ENCODE results near the gene AGK.
"Not testable (repeated sequence)": the region's sequence is repeated elsewhere in the genome, so short reads cannot be mapped to it uniquely, and the experiment has no call there.

The AGK gene

DNA sequence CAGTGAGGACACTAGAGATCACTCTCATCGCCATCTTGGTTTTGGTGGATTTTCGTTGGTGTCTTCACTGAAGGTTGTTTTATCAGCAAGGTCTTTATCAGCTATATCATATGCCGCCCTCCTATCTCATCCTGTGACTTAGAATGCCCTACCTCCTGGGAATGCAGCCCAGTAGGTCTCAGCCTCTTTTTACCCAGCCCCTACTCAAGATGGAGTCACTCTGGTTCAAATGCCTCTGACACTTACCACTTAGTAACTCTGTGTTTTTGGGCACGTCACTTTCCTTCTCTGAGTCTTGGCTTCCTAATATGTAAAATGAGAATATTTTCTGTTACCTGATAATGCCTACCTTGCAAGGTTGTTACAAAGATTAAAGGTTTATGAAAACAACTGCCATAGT is 37.7 kb downstream of the AGK start:
- no peak for DNase-seq

- no peak for DNase-seq
These were observed 38.9 kb downstream of the AGK start for GRCh38 chr7:141590071-141590470.

GRCh38 chr7:141590666-141591065 is 39.5 kb downstream of the AGK start:
- no peak for DNase-seq

- DNase-seq: no peak
These were observed 41.9 kb downstream of the AGK start for GRCh38 chr7:141593134-141593533.

DNA sequence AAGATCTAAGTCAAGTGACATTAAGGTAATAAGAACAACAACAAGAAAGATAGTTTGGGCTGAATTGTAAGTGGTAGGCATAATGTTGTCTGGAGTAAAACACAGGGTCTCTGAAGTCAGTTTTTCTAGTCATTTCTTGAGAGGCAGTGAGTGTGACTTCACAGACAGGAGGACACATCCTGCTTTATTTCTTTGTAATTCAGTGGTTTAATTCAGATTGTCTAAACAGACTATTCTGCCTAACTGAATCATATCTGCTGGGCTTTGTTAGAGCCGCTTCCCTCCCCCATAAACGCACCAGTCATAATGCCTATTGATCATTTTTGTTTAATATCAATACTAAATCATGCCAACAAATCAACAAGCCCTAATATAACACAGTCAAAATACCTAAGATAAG is 46.8 kb downstream of the AGK start:
- no peak for DNase-seq

- DNase-seq: no peak
These were observed 47.2 kb downstream of the AGK start for GRCh38 chr7:141598408-141598807.

- no peak for DNase-seq
These were observed 49.2 kb downstream of the AGK start for GRCh38 chr7:141600168-141601006.

DNA sequence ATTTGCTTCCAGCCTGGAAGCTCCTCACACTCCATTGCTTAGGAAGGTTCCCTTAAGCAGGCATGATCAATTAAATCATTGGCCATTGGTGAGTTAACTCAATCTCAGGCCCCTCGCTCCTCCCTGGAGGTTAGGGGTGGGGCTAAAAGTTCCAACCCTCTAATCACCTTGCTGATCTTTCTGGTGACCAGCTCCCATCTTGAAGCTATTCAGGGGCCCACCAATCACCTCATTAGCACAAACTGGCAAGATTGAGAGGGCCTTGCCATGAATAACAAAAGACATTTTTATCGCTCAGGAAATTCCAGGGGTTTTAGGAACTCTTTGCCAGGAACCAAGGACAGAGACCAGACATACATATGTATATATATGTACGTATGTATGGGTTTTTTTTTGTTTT is 58.4 kb downstream of the AGK start:
- no peak for DNase-seq

DNA sequence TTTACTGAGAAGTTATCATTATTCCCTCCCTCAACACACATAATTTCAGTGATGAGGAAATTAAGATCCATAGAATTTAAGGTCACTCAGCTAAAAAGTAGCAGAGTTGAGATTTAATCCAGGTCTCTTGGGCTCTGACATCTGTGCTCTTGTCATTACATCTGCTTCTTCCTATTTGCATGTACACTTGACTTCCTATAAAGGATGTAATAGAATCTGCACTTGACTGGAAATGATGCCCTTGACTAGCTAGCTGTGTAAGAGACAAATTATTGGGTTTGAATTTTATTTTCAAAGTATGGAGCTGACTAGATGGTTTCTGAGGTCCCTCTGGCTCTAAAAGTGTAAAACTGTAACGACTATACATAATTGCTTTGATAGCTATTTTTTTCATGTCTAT is 59.5 kb downstream of the AGK start:
- DNase-seq: no peak

DNA sequence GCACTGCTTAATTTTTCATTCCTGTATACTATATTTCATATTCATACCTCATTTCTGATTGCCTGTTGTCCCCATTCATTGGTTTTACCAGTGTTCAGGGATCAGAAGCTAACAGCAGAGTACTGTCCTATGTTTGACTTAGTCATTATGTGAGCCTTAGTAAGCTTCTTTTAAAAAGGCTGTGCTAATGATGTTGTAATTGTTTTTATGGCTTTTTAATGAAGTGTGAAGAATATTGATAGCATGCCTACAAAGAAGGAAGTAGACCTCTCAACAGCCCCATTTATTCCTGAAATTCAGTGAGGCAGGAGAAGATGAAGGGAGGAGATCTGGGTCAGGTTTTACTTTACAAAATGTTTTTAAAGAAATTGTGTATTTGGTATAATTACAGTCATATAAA is 61.7 kb downstream of the AGK start:
- DNase-seq: no peak

- no peak for DNase-seq
These were observed 66.1 kb downstream of the AGK start for GRCh38 chr7:141617280-141617679.

DNA sequence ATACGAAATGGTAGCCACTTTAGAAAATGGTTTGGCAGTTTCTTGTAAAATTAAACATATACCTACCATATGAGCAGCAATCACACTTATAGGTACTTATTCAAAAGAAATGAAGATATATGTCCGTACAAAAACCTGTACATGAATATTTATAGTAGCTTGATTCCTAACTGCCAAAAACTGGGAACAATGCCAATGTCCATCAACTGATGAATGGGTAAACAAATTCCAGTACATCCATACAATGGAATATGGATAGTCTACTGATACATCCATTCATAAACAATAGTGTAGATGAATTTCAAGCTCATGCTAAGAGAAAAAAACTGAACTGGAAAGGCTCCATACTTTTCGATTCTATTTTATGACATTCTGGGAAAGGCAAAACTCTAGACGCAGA is 68.5 kb downstream of the AGK start:
- no peak for DNase-seq

DNA sequence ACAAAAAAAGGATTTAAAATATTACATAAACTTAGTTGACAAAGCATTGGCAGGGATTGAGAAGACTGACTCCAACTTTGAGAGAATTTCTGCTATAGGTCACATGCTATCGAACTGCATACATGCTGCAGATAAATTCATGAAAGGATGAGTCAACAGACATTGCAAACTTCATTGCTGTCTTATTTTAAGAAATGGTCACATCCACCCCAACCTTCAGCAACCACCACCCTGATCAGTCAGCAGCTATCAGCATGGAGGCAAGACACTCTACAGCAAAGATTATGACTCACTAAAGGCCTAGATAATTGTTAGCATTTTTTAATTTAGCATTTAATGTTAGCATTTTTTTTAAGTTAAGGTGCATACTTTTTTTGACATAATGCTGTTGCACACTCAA is 73.6 kb downstream of the AGK start:
- no peak for DNase-seq

DNA sequence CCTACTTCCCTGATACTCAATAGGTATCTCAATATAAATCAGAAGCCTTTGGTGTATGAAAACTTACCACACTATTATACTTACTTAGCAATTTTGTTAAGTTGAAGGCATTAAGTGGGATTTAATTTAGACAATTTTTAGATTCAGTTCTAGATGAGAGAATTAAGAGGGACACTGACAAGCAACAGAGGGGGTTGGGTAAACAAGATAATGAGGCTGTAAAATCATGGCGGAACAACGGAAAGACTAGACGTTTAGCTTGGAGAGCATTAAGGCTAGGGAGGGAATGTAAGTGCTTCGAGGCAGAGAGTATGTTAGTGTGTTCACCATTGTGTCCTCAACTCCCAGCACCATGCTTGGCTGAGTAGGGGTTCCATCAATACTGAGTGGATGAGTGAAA is 79.4 kb downstream of the AGK start:
- no peak for DNase-seq

DNA sequence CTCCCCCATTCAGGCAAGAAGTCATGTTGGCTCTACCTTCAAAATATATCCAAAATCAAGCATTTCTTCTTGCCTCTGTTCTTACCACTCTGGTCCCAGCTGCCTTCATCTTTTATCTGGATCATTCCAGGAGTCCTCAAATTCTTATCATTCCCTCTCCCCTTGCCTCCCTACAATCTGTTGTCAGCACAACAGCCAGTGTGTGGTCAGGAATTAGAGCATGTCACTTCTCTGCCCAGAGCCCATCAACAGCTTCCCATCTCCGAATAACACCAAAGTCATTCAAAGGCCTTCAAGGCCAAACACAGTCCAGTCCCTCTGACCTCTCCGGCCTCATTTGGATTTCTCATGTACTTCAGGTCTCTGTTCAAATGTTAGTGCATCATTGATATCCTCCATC is 80.3 kb downstream of the AGK start:
- no peak for DNase-seq

GRCh38 chr7:141634065-141634464 is 82.9 kb downstream of the AGK start:
- no peak for DNase-seq

DNA sequence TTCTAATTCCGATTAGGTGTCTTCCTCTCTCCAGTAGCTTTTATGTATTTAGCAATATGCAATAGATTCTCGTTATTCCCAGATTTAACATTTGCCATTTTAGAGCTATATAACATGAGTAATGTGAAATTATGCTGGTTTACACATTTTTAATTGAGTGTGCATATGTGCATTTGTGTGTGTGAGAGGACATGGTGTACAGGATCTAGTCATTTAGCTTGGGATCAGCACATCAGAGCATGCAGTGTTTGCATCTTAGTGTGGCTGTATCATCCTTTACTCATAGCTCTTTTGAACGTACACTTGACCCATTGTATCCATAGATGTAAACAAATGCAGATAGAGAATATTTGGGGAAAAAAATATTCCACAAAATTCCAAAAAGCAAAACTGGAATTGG is 84.8 kb downstream of the AGK start:
- DNase-seq: no peak

DNA sequence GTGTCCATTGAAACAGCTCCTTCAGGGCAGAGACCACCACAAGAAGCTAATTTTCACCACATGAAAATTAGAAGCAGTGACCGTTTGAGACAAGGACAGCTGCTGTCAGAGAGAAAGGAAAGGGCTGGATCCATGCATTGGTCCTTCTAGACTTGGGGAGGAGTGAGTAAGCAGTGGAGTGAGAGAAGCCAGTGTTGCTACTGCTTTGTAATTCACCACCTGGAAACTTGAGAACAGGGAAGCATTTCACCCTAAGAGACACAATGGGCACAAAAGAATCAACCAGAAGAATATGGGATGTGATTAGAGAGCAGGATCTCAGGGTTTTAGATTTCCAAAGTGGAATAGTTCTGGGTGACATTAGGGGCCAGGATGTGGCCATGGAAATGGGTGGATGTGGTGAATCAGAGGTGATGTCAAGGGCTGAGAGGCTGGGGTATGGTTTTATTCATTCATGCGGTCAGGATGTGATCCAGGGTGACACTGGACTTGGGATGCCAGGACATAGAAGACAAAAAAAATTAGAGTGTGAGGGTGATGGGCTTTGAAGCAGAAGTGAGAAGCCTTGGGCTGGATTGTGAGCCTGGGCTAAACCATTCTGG is 89.1 kb downstream of the AGK start:
- DNase-seq: no peak

DNA sequence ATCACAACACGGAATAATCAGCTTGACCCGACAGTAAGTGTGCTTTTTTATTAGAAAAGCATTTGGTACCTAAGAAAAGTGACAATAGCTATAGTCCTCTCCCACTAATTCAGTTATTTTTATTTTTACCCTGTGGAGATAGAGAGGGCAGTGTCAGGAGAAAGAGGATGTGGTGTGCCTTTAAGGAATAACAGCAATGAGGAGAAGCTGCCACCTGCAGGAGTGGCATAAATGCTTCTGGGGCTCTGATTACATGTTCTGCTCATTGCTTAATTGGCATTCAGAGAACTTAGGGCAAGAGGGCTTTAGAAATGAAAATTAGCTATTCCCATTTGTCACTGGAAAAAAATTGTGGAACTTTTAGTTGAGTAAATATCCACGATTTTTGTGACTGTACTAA is 90.7 kb downstream of the AGK start:
- no peak for DNase-seq

DNA sequence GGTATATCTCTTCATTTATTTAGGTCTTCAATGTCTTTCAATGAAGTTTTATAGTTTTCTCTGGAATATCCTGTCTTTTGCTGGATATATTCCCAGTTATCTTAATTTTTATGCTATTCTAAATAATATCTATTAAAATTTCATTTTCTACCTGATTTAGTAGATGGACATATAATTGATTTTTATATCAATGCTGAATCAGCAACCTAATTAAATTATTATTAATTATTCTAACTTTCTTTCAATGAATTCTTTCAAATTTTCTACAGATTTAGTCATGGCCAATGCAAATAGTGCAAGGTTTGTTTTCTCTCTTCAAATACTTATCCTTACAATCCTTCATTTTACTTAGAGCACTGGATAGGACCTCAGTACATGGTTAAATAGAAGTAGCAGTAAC is 94.0 kb downstream of the AGK start:
- DNase-seq: no peak

DNA sequence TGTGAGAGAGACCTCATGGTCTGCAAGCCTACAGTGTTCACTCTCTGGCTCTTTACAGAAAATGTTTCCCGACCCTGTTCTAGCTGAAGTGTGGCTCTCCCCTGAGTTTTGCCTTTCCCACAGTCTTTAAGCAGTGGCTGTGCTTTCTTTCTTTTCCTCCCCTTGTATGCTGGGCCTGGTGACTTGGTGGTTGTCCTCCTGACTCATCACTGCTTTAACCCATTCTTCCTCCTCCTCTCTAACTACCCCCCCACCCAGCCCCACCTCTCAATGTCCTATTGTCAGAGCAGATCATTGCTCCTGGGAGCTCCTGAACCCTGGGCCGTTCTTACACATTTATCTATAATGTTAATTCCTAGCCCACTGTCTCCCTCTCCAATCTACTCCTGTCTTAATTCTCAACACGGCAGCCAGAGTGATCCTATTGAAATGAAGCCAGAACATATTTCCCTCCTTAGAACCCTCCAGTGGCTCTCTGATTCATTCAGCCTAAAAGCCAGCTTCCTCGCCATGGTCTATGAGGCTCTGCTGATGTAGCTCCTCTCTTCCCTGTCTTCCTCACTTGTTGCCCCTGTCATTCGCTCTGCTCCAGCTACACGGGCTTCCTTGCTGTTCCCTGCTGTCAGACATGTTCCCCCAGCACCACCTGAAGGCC is 95.7 kb downstream of the AGK start:
- DNase-seq: no peak

GRCh38 chr7:141647701-141648100 is 96.5 kb downstream of the AGK start:
- not testable (repeated sequence) for DNase-seq

DNA sequence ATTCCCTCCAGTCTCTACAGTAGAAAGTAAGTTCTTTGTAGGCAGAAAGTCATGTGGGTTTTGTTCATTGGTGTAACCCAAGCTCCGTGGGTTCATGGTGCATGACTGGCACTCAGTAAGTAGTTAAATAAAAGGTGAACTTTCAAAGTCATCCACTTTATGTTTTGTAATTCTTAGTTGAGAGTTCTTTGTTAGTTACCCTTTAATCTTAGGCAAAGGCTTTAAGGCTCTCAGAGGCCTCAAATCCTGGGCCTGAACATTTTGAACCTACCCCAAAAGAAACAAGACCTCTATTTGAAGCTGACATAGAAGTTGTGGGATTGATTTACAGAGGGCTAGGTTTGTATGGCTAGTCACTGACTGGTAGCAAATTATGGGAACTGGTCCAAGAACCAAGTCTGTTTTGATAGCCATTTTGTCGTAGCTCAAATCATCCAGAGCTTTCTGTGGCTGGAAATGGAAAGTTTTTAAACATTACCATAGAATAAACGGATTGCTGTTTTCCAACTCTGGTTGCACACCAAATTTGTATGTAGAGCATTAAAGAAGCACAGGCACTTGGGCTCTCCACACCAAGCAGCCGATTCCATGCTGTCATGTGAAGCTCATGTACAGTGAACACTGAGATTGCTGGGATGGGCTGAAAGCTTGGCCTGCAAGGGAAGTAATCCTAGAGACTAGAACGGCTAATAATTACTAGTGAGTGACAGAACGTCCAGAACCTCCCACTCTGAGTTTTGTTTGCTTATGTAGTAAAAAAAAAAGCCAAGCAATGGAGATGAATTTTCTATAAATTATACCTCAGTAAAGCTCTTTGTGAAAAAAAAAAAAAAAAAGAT is 97.3 kb downstream of the AGK start:
- DNase-seq: no peak
